HG03139 (cell line): ENCODE measurements around the gene NUDT5.
"Not testable (repeated sequence)": the region's sequence is repeated elsewhere in the genome, so short reads cannot be mapped to it uniquely, and the experiment has no call there.

Experiments
- ATAC-seq: cut with Tn5 transposase; IDR thresholded peaks from one replicate; pipeline ENCODE4 v1.9.1; 2021; ENCODE audit not compliant: unreplicated experiment

NUDT5 gene

GRCh38 chr10:12195603-12196506, at the start of gene NUDT5, which contains the start of gene CDC123:
Gene NUDT5 (minus strand): TSS chr10:12195891. CDS start chr10:12186291, 9,600 bp downstream.
Gene CDC123 (plus strand): TSS chr10:12196188. CDS start chr10:12196246, 58 bp downstream.
- ATAC-seq, result peak; percentile 92

- no peak for ATAC-seq
These were observed 48.4 kb upstream of the NUDT5 start for GRCh38 chr10:12243864-12244620.

- ATAC-seq, result no peak
These were observed 46.3 kb upstream of the NUDT5 start for GRCh38 chr10:12241810-12242529.

GRCh38 chr10:12238821-12239220, 43.1 kb upstream of the NUDT5 start:
- ATAC-seq, result no peak

GRCh38 chr10:12237265-12238220, 41.9 kb upstream of the NUDT5 start:
- no peak for ATAC-seq

- no peak for ATAC-seq
These were observed 40.1 kb upstream of the NUDT5 start for GRCh38 chr10:12235796-12236195.

- no peak for ATAC-seq
These were observed 39.5 kb upstream of the NUDT5 start for GRCh38 chr10:12235116-12235694.

GRCh38 chr10:12234687-12235086, 39.0 kb upstream of the NUDT5 start:
- not testable (repeated sequence) for ATAC-seq

- no peak for ATAC-seq
These were observed 33.2 kb upstream of the NUDT5 start for GRCh38 chr10:12228851-12229250.

- not testable (repeated sequence) for ATAC-seq
These were observed 30.7 kb upstream of the NUDT5 start for GRCh38 chr10:12226438-12226837.

- ATAC-seq, result no peak
These were observed 29.8 kb upstream of the NUDT5 start for GRCh38 chr10:12225444-12225843.

- ATAC-seq, result no peak
These were observed 25.9 kb upstream of the NUDT5 start for GRCh38 chr10:12221323-12222298.

- ATAC-seq, result no peak
These were observed 23.3 kb upstream of the NUDT5 start for GRCh38 chr10:12218991-12219390.

GRCh38 chr10:12214763-12215218, 19.1 kb upstream of the NUDT5 start:
- ATAC-seq, result no peak

GRCh38 chr10:12214093-12214492, 18.4 kb upstream of the NUDT5 start:
- no peak for ATAC-seq

- no peak for ATAC-seq
These were observed 17.9 kb upstream of the NUDT5 start for GRCh38 chr10:12213621-12214020.

- no peak for ATAC-seq
These were observed 16.8 kb upstream of the NUDT5 start for GRCh38 chr10:12212454-12212853.

GRCh38 chr10:12208460-12208859, 12.8 kb upstream of the NUDT5 start:
- no peak for ATAC-seq
